Subcutaneous adipose tissue (tissue), 4 donors: Measurements from ENCODE around the gene CXCL10. TPM values are rescaled to one million over a fixed set of nuclear protein-coding genes. Genes with fewer than 3 reads are reported as not detected.

ENCODE experiments used
- CTCF ChIP-seq: fragments of 450-650 bp; IDR thresholded peaks from one replicate; pipeline ENCODE4 v1.5.1; 2016; ENCODE audit warnings: low read depth, mild to moderate bottlenecking, control low read depth, antibody characterized with exemption, moderate library complexity
- total RNA-seq, 4 donors: library from RNA; depleted of rRNA; stranded (reverse); fragments of >200 nt; gene quantifications; one replicate each; pipeline ENCODE4 v1.1.0, GENCODE V29; 2016

The CXCL10 gene
- total RNA-seq, 4 donors from 2014 or later = 2.6 TPM; not detected in 3

GRCh38 chr4:75997946-75998345, 25.4 kb downstream of the CXCL10 start:
- no peak for TF ChIP-seq CTCF

GRCh38 chr4:75997081-75997480, 26.2 kb downstream of the CXCL10 start:
- TF ChIP-seq CTCF = no peak

GRCh38 chr4:75995727-75996126, 27.6 kb downstream of the CXCL10 start:
- TF ChIP-seq CTCF = no peak

GRCh38 chr4:75992462-75992861, 30.8 kb downstream of the CXCL10 start:
- TF ChIP-seq CTCF = no peak

- no peak for TF ChIP-seq CTCF
Observed at GRCh38 chr4:75989846-75990528, 33.3 kb downstream of the CXCL10 start.

- TF ChIP-seq CTCF = no peak
Observed at GRCh38 chr4:75985116-75985515, 38.2 kb downstream of the CXCL10 start.

- no peak for TF ChIP-seq CTCF
Observed at GRCh38 chr4:75980576-75980975, 42.7 kb downstream of the CXCL10 start.
